Peyer's patch (tissue), 4 donors: ENCODE data around the gene ZSCAN21. TPM values are rescaled to one million over a fixed set of nuclear protein-coding genes. Genes with fewer than 3 reads are reported as not detected.

Experiments
- DNase-seq, 3 donors: peaks; one replicate each; pipeline ENCODE4 v3.0.0-alpha.2; 2017 to 2019
- H3K27ac ChIP-seq, 4 donors: fragments of 200-600 bp; sonication (generic); one replicate each; pipeline ENCODE4 v1.5.1; 2016 to 2019
- H3K27me3 ChIP-seq, 2 donors: fragments of 200-600 bp; sonication (generic); one replicate each; pipeline ENCODE4 v1.5.1; 2019
- H3K36me3 ChIP-seq, 3 donors: fragments of 200-600 bp; sonication (generic); one replicate each; pipeline ENCODE4 v1.5.1; 2016 to 2019
- H3K4me1 ChIP-seq, 4 donors: fragments of 200-600 bp; sonication (generic); one replicate each; pipeline ENCODE4 v1.5.1; 2016 to 2019
- H3K4me3 ChIP-seq, 4 donors: fragments of 200-600 bp; sonication (generic); 1 replicate in 3 of 4; 2 replicates in 1 of 4; pipeline ENCODE4 v1.5.1; 2016 to 2019; ENCODE audit warnings: mild to moderate bottlenecking in 1 of 4
- H3K9me3 ChIP-seq, 4 donors: fragments of 200-600 bp; sonication (generic); one replicate each; pipeline ENCODE4 v1.5.1; 2016 to 2019; ENCODE audit warnings: mild to moderate bottlenecking in 1 of 4
- POLR2A ChIP-seq, 2 donors: fragments of 450-650 bp; IDR thresholded peaks; one replicate each; pipeline ENCODE4 v1.5.1; 2017; ENCODE audit warnings: antibody characterized with exemption in 2 of 2, mild to moderate bottlenecking in 2 of 2, moderate library complexity in 2 of 2
- small RNA-seq, 2 donors: library from RNA; depleted of rRNA; stranded (forward); fragments of <200 nt; gene quantifications; one replicate each; pipeline ENCODE3, GENCODE V24; 2016
- total RNA-seq, 4 donors: library from RNA; depleted of rRNA; stranded (reverse); fragments of >200 nt; gene quantifications; one replicate each; pipeline ENCODE4 v1.1.0, GENCODE V29; 2016
- TF ChIP-seq, protein P1 (sequence below), 6 experiments: fragments of 450-650 bp in 4 of 6; fragments of 200-600 bp in 2 of 6; sonication (generic) in 1 of 6; IDR thresholded peaks; one replicate each; pipeline ENCODE4 v1.5.1; 2017 to 2019; ENCODE audit warnings: antibody characterized with exemption in 6 of 6, mild to moderate bottlenecking in 3 of 6, moderate library complexity in 1 of 6

Gene ZSCAN21
- total RNA-seq, 4 donors from 2014 or later: 8.4 to 30.5 (median 12.0) TPM

DNA sequence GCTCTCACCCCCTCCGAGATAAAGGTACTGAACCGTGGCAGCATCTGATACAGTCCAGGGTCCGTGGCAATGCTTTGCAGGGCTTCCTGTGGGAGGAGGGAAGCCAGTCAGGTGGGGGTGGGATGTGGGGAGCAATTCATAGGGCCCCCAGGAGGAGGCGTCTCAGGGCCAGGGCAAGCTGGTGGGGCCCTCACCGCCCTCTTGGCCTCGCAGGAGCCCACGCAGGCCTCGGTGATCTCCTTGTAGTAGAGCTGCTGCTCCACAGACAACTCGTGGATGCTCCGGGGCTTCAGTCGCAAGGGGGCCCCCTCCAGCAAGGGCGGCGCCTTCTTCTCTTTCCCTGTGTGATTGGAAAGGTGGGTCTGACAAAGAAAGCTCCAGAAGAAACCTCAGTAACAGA, 62.3 kb downstream of the ZSCAN21 start:
- Histone ChIP-seq H3K4me1 (no peaks in the 10 kb centered on the region), H3K9me3 (no peaks in the 10 kb centered on the region), H3K27ac (no peak overlapping the region), H3K27me3 (no peaks in the 10 kb centered on the region), H3K36me3 (peaks cover 0 to 73% (median 0%) of the 10 kb centered on the region in 3 donors), H3K4me3 (no peak overlapping the region)
- no peak for TF ChIP-seq POLR2A (IDR thresholded peaks at IDR 0.05)
- TF ChIP-seq, protein P1, sequence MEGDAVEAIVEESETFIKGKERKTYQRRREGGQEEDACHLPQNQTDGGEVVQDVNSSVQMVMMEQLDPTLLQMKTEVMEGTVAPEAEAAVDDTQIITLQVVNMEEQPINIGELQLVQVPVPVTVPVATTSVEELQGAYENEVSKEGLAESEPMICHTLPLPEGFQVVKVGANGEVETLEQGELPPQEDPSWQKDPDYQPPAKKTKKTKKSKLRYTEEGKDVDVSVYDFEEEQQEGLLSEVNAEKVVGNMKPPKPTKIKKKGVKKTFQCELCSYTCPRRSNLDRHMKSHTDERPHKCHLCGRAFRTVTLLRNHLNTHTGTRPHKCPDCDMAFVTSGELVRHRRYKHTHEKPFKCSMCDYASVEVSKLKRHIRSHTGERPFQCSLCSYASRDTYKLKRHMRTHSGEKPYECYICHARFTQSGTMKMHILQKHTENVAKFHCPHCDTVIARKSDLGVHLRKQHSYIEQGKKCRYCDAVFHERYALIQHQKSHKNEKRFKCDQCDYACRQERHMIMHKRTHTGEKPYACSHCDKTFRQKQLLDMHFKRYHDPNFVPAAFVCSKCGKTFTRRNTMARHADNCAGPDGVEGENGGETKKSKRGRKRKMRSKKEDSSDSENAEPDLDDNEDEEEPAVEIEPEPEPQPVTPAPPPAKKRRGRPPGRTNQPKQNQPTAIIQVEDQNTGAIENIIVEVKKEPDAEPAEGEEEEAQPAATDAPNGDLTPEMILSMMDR (IDR thresholded peaks at IDR 0.05): no peak
- no peak for DNase-seq

Small RNA genes lying within 50 kb of the gene (small RNA-seq; reads per million reads assigned to genes)
- gene MIR106B: 20.6 to 88.9 reads per million in 2 donors
- 451 to 1,840 reads per million in 2 donors for gene MIR25
- 48.7 to 234 reads per million in 2 donors for gene MIR93

Other genes starting within 250 kb of the ZSCAN21 start
- gene CYP3A43, start 221.8 kb upstream of the ZSCAN21 start, total RNA-seq: under 1 TPM in 1 of 4 donors, not detected in 3; 0.95 TPM
- not detected for gene OR2AE1, start 172.7 kb upstream of the ZSCAN21 start, total RNA-seq
- 10 to 100 TPM; 52.1 to 80.9 (median 59.9) TPM for gene TRIM4, start 130.2 kb upstream of the ZSCAN21 start, total RNA-seq
- not detected for gene GJC3, start 120.2 kb upstream of the ZSCAN21 start, total RNA-seq
- 10 to 100 TPM in 3 of 4 donors, 1 to 10 TPM in 1; 3.3 to 30.3 (median 19.3) TPM for gene AZGP1, start 73.7 kb upstream of the ZSCAN21 start, total RNA-seq
- 10 to 100 TPM; 48.0 to 86.1 (median 73.5) TPM for gene ZKSCAN1, start 34.2 kb upstream of the ZSCAN21 start, total RNA-seq
- 10 to 100 TPM; 52.8 to 93.8 (median 67.8) TPM for gene ZNF3, start 31.9 kb downstream of the ZSCAN21 start, total RNA-seq
- 10 to 100 TPM; 30.1 to 57.8 (median 48.0) TPM for gene COPS6, start 39.2 kb downstream of the ZSCAN21 start, total RNA-seq
- gene MCM7, start 51.6 kb downstream of the ZSCAN21 start, total RNA-seq: 100 to 1,000 TPM in 1 of 4 donors, 10 to 100 TPM in 3; 42.4 to 139 (median 60.8) TPM
- 100 to 1,000 TPM in 1 of 4 donors, 10 to 100 TPM in 3; 28.7 to 119 (median 33.6) TPM for gene AP4M1, start 51.9 kb downstream of the ZSCAN21 start, total RNA-seq
- gene TAF6, start 69.6 kb downstream of the ZSCAN21 start, total RNA-seq: 10 to 100 TPM; 32.8 to 76.7 (median 49.7) TPM
- gene CNPY4, start 69.9 kb downstream of the ZSCAN21 start, total RNA-seq: 10 to 100 TPM in 1 of 4 donors, 1 to 10 TPM in 3; 4.6 to 23.9 (median 6.3) TPM
- 10 to 100 TPM in 1 of 4 donors, 1 to 10 TPM in 3; 3.2 to 10.5 (median 3.9) TPM for gene MBLAC1, start 77.2 kb downstream of the ZSCAN21 start, total RNA-seq
- gene LAMTOR4, start 99.1 kb downstream of the ZSCAN21 start, total RNA-seq: 100 to 1,000 TPM; 194 to 312 (median 237) TPM
- gene TRAPPC14, start 108.9 kb downstream of the ZSCAN21 start, total RNA-seq: 100 to 1,000 TPM in 1 of 4 donors, 10 to 100 TPM in 3; 57.6 to 123 (median 69.8) TPM
- 1 to 10 TPM in 2 of 4 donors, under 1 TPM in 1, not detected in 1; 0.53 to 4.1 (median 2.1) TPM for gene GAL3ST4, start 118.8 kb downstream of the ZSCAN21 start, total RNA-seq
- gene GPC2, start 127.6 kb downstream of the ZSCAN21 start, total RNA-seq: 10 to 100 TPM in 1 of 4 donors, 1 to 10 TPM in 2, not detected in 1; 3.8 to 16.5 (median 6.7) TPM
- 10 to 100 TPM in 1 of 4 donors, 1 to 10 TPM in 2, not detected in 1; 2.1 to 62.7 (median 3.5) TPM for gene STAG3, start 128.1 kb downstream of the ZSCAN21 start, total RNA-seq
- gene PVRIG, start 170.2 kb downstream of the ZSCAN21 start, total RNA-seq: 1 to 10 TPM; 3.7 to 8.3 (median 5.1) TPM